Sigmoid colon (tissue), 7 donors: ENCODE results near the gene MLPH. TPM values are rescaled to one million over a fixed set of nuclear protein-coding genes. Genes with fewer than 3 reads are reported as not detected.

Experiments
- DNase-seq: peaks from one replicate; pipeline ENCODE4 v3.0.0-alpha.2; 2019
- H3K27ac ChIP-seq, 4 donors: fragments of 200-600 bp; sonication (generic); one replicate each; pipeline ENCODE4 v1.5.1; 2016 to 2019; ENCODE audit warnings: mild to moderate bottlenecking in 1 of 4
- H3K27me3 ChIP-seq, 3 donors: fragments of 200-600 bp; sonication (generic); one replicate each; pipeline ENCODE4 v1.5.1; 2019; ENCODE audit warnings: mild to moderate bottlenecking in 1 of 3
- H3K36me3 ChIP-seq, 4 donors: fragments of 200-600 bp; sonication (generic); one replicate each; pipeline ENCODE4 v1.5.1; 2016 to 2019
- H3K4me1 ChIP-seq, 4 donors: fragments of 200-600 bp; sonication (generic); one replicate each; pipeline ENCODE4 v1.5.1; 2017 to 2019
- H3K4me3 ChIP-seq, 4 donors: fragments of 200-600 bp; sonication (generic); one replicate each; pipeline ENCODE4 v1.5.1; 2017 to 2019; ENCODE audit warnings: mild to moderate bottlenecking in 2 of 4, moderate library complexity in 1 of 4
- H3K9me3 ChIP-seq, 4 donors: fragments of 200-600 bp in 3 of 4; sonication (generic) in 3 of 4; one replicate each; pipeline versions ENCODE4 v1.5.1 to v1.6.1; 2013 to 2019
- EP300 ChIP-seq, 4 donors: sonication (generic); formaldehyde crosslinking; IDR thresholded peaks; one replicate each; pipeline ENCODE4 v1.6.1; 2017; ENCODE audit warnings: antibody characterized with exemption in 4 of 4
- POLR2A ChIP-seq, 2 donors: fragments of 450-650 bp; IDR thresholded peaks; one replicate each; pipeline ENCODE4 v1.6.1; 2016; ENCODE audit warnings: antibody characterized with exemption in 2 of 2, mild to moderate bottlenecking in 2 of 2, moderate library complexity in 2 of 2
- POLR2AphosphoS5 ChIP-seq, 4 donors: sonication (generic); formaldehyde crosslinking; IDR thresholded peaks; one replicate each; pipeline ENCODE4 v1.6.1; 2017; ENCODE audit warnings: antibody characterized with exemption in 4 of 4
- WGBS, 2 donors: extraction: QIAGEN DNeasy Blood & Tissue Kit; methylation state at CpG; one replicate each; pipeline ENCODE4 v1.1.7; 2013; 5-methylcytosine and 5-hydroxymethylcytosine counted together
- intact Hi-C: fragments of 100-400 bp; cut with DNase I; formaldehyde crosslinking; loops from one replicate; pipeline ENCODE4 v1.15.1; 2023
- polyA plus RNA-seq, 3 donors: library from polyadenylated mRNA; stranded (reverse); fragments of 200-250 nt; gene quantifications; one replicate each; pipeline ENCODE4 v1.2.3, GENCODE V29; 2013
- total RNA-seq, 4 donors: library from RNA; depleted of rRNA; stranded (reverse); fragments of >200 nt; gene quantifications; one replicate each; pipeline ENCODE4 v1.1.0, GENCODE V29; 2016
- TF ChIP-seq, protein P1 (sequence below), 4 experiments: fragments of 450-650 bp in 3 of 4; fragments of 200-600 bp in 1 of 4; IDR thresholded peaks; one replicate each; pipeline ENCODE4 v1.5.1; 2016 to 2019; ENCODE audit warnings: antibody characterized with exemption in 4 of 4, mild to moderate bottlenecking in 3 of 4, moderate library complexity in 2 of 4
- donor health status: healthy with polysubstance abuse.
- donor health status: Bipolar disorder and iron deficiency.
- donor health status: healthy.

MLPH gene
- total and polyA plus RNA-seq, 7 donors: 1.8 to 79.3 (median 21.9) TPM

DNA sequence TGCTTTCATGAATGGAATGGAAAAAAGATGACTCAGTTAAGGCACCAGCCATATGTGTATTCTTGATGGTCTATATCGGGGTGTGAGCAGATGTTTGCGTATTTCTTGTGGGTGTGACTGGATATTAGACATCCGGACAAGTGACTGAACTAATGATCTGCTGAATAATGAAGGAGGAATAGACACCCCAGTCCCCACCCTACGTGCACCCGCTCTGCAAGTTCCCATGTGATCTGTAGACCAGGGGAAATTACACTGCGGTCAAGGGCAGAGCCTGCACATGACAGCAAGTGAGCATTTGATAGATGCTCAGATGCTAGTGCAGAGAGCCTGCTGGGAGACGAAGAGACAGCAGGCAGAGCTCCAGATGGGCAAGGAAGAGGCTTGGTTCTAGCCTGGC, 66.9 kb downstream of the MLPH start:
- intact Hi-C loops: no loop called here
- H3K27ac ChIP-seq: no peak overlapping the region
- no peak overlapping the region for H3K4me3 ChIP-seq
- no peaks in the 10 kb centered on the region for H3K36me3 ChIP-seq
- TF ChIP-seq EP300 (IDR thresholded peaks at IDR 0.05) (no peak), POLR2A (IDR thresholded peaks at IDR 0.05) (no peak), POLR2AphosphoS5 (IDR thresholded peaks at IDR 0.05) (no peak)
- TF ChIP-seq, protein P1, sequence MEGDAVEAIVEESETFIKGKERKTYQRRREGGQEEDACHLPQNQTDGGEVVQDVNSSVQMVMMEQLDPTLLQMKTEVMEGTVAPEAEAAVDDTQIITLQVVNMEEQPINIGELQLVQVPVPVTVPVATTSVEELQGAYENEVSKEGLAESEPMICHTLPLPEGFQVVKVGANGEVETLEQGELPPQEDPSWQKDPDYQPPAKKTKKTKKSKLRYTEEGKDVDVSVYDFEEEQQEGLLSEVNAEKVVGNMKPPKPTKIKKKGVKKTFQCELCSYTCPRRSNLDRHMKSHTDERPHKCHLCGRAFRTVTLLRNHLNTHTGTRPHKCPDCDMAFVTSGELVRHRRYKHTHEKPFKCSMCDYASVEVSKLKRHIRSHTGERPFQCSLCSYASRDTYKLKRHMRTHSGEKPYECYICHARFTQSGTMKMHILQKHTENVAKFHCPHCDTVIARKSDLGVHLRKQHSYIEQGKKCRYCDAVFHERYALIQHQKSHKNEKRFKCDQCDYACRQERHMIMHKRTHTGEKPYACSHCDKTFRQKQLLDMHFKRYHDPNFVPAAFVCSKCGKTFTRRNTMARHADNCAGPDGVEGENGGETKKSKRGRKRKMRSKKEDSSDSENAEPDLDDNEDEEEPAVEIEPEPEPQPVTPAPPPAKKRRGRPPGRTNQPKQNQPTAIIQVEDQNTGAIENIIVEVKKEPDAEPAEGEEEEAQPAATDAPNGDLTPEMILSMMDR (IDR thresholded peaks at IDR 0.05): no peak
- H3K4me1 ChIP-seq: peaks cover 0 to 11% (median 7%) of the 10 kb centered on the region in 4 donors
- WGBS, 2 donors: 82 to 91% methylated on average over 7 of the region's 7 CpGs
- no peaks in the 10 kb centered on the region for H3K27me3 ChIP-seq
- no peak for DNase-seq
- peaks cover 0 to 7% (median 1%) of the 10 kb centered on the region in 4 donors for H3K9me3 ChIP-seq

DNA sequence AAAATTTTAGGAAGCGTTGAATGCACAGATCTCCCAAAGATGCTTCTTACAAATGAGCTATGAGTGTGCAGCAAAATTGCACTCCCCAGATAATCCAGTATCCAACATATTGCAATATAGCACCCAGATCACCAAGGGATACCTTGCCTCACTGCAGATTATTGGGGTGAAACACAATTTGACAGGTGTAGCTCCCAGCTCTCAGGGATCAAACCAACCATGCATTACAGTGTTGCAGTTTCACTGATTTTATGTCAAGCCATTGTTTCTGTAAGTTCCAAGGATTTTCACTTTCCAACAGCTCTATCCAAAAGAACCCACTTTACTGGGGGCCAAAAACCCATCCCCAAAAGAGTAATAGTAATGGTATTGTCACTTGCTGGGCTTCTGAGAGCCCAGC, 68.5 kb downstream of the MLPH start:
- intact Hi-C loops: no loop called here
- no peak for DNase-seq
- no peaks in the 10 kb centered on the region for H3K36me3 ChIP-seq
- H3K27ac ChIP-seq: no peak overlapping the region
- WGBS, 2 donors: 94 to 98% methylated on average over 1 of the region's 1 CpG
- TF ChIP-seq EP300 (IDR thresholded peaks at IDR 0.05): no peak
- no peak for TF ChIP-seq POLR2AphosphoS5 (IDR thresholded peaks at IDR 0.05)
- no peak for TF ChIP-seq POLR2A (IDR thresholded peaks at IDR 0.05)
- TF ChIP-seq, protein P1 (IDR thresholded peaks at IDR 0.05): no peak
- no peaks in the 10 kb centered on the region for H3K27me3 ChIP-seq
- peaks cover 0 to 20% (median 15%) of the 10 kb centered on the region in 4 donors for H3K4me1 ChIP-seq
- H3K4me3 ChIP-seq: no peak overlapping the region
- peaks cover 0 to 7% (median 1%) of the 10 kb centered on the region in 4 donors for H3K9me3 ChIP-seq

DNA sequence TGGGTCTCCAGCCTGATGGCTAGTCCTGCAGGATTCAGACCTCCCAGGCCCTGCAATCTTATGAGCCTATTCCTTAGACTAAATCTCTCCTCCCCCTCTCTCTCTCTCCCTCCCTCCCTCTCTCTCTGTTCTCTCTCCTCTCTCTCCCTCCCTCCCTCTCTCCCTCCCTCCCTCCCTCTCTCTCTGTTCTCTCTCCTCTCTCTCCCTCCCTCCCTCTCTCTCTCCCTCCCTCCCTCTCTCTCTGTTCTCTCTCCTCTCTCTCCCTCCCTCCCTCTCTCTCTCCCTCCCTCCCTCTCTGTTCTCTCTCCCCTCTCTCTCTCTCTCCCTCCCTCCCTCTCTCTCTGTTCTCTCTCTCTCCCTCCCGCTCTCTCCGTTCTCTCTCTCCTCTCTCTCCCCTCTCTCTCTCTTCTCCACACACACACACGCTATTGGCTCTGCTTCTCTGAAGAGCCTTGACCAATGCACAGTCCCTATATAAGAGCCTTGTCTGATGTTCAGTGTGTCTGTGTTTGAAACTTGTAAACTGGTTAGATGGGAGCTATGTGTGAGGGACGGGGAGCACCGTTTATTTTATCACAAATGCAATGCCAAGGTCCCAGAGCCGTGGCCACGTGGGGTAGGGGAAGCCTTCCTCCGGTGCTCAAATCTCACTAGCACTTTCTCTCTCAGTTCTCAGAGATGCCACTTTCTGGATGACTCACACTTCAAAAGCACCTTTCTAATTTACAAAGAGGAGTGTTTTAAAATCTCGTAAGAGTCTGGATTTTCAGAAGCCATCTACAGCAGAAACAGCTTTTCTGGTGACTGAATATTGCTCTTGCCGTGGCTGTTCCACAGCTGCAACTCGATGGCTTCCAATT, 70.0 kb downstream of the MLPH start:
- intact Hi-C loops: no loop called here
- peaks cover 0 to 20% (median 15%) of the 10 kb centered on the region in 4 donors for H3K4me1 ChIP-seq
- H3K27ac ChIP-seq: peak overlapping the region; percentile 22 to 60 (median 52)
- TF ChIP-seq EP300 (IDR thresholded peaks at IDR 0.05) (no peak), POLR2AphosphoS5 (IDR thresholded peaks at IDR 0.05) (no peak), POLR2A (IDR thresholded peaks at IDR 0.05) (no peak)
- TF ChIP-seq, protein P1 (IDR thresholded peaks at IDR 0.05): no peak
- WGBS, 2 donors: 58 to 76% methylated on average over 11 of the region's 11 CpGs
- no peak overlapping the region for H3K4me3 ChIP-seq
- no peaks in the 10 kb centered on the region for H3K27me3 ChIP-seq
- H3K36me3 ChIP-seq: no peaks in the 10 kb centered on the region
- no peak for DNase-seq
- H3K9me3 ChIP-seq: peaks cover 0 to 7% (median 1%) of the 10 kb centered on the region in 4 donors

DNA sequence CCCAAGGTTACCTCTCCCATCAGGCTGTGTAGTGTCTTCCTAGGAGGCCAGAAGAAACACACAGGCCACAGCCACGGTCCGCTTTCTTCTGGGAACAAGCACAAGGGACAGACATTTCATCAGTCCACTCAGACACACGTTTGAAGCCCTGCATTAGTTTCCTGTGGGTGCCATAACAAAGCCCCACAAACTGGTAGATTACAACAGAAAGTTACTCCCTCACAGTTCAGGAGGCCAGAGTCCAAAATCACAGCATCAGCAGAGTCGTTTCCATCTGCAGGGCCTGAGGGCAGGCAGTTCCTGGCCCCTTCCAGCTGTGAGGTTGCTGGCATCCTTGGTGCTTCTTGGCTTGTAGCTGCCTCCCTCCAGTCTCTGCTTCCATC, 70.6 kb downstream of the MLPH start:
- TF ChIP-seq POLR2AphosphoS5 (IDR thresholded peaks at IDR 0.05): no peak
- H3K36me3 ChIP-seq: no peaks in the 10 kb centered on the region

DNA sequence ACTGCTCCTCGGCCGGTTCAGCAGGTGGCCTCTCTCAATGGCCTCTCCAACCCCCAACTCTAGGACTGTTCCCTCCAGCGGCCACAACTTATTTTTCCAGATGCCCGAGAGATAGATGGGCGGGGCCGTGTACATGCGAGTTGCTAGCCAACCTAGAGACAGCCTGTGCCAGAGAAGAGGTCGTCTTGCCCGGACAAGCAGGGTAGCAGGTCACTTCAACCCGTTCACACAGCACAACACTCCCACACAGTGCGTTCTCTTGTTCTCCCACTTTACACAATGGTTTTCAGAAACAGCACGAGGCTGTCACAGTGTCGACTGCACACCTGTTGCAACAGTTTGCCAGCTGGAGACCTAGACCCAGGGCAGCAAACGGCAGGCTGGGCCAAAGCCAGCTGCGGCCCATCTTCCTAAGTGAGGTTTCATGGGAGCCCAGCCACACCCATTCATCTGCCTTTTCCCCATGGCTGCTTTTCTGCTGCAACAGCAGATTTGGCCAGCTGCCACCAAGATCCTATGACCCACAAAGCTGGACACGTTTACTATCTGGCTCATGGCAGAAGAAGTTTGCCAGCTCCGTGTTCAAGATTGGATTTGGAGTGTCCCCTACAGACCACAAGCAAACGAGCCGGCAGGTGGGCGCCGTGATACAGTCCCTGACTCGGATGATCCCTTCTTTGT, 72.0 kb downstream of the MLPH start:
- H3K27ac ChIP-seq: no peak overlapping the region
- peak; percentile 96 for DNase-seq
- H3K27me3 ChIP-seq: peaks cover 0 to 6% (median 5%) of the 10 kb centered on the region in 3 donors

More for the DNA sequence above, 70.6 kb downstream of the MLPH start:
- Histone ChIP-seq H3K4me1 (peaks cover 0 to 20% (median 15%) of the 10 kb centered on the region in 4 donors), H3K4me3 (no peak overlapping the region), H3K27me3 (no peaks in the 10 kb centered on the region), H3K9me3 (peaks cover 0 to 7% (median 1%) of the 10 kb centered on the region in 4 donors), H3K27ac (peak overlapping the region; percentile 21 to 60 (median 52))
- DNase-seq: no peak
- 68% methylated on average over 4 of the region's 4 CpGs for WGBS, 2 donors
- intact Hi-C loops: no loop called here

More for the DNA sequence above, 72.0 kb downstream of the MLPH start:
- no peaks in the 10 kb centered on the region for H3K36me3 ChIP-seq
- peaks cover 0 to 20% (median 15%) of the 10 kb centered on the region in 4 donors for H3K4me1 ChIP-seq
- WGBS, 2 donors: 43 to 67% methylated on average over 22 of the region's 22 CpGs
- no peak overlapping the region for H3K4me3 ChIP-seq
- intact Hi-C loops: no loop called here
- TF ChIP-seq EP300 (IDR thresholded peaks at IDR 0.05) (no peak), POLR2A (IDR thresholded peaks at IDR 0.05) (no peak), POLR2AphosphoS5 (IDR thresholded peaks at IDR 0.05) (peak; percentile 16 to 63 (median 34))
- TF ChIP-seq, protein P1 (IDR thresholded peaks at IDR 0.05): peak in 1 of 4 experiments; percentile 10
- peaks cover 0 to 7% (median 1%) of the 10 kb centered on the region in 4 donors for H3K9me3 ChIP-seq
